H9 (cell line): ENCODE measurements around the gene AEN. TPM values are rescaled to one million over a fixed set of nuclear protein-coding genes. Genes with fewer than 3 reads are reported as not detected.
A peak's percentile ranks its signal among the peaks of the same experiment; 100 is the strongest.

Experiments
- DNase-seq: peaks from one replicate; pipeline ENCODE4 v3.0.0-alpha.2; 2017
- H2AFZ ChIP-seq: one replicate; pipeline ENCODE4 v1.6.1; 2013; ENCODE audit warnings: mild to moderate bottlenecking, low read length, control low read depth, moderate library complexity
- H2AK5ac ChIP-seq: 2 replicates; pipeline ENCODE4 v1.6.1; 2013; ENCODE audit warnings: low read length, control low read depth, mixed read lengths; ENCODE audit not compliant: insufficient read length
- H2BK120ac ChIP-seq: one replicate; pipeline ENCODE4 v1.6.1; 2013; ENCODE audit warnings: low read depth, mild to moderate bottlenecking, low read length, control low read depth, inconsistent platforms; ENCODE audit not compliant: poor library complexity, severe bottlenecking
- H2BK12ac ChIP-seq: 2 replicates; pipeline ENCODE4 v1.6.1; 2013; ENCODE audit warnings: low read length, control low read depth, mixed read lengths, low read depth; ENCODE audit not compliant: insufficient read length
- H2BK15ac ChIP-seq: 2 replicates; pipeline ENCODE4 v1.6.1; 2013; ENCODE audit warnings: low read depth, low read length, control low read depth
- H2BK20ac ChIP-seq: one replicate; pipeline ENCODE4 v1.6.1; 2013; ENCODE audit warnings: low read depth, mild to moderate bottlenecking, low read length, control low read depth, inconsistent platforms; ENCODE audit not compliant: poor library complexity, severe bottlenecking
- H2BK5ac ChIP-seq: 2 replicates; pipeline ENCODE4 v1.6.1; 2013; ENCODE audit warnings: low read length, control low read depth, mixed read lengths; ENCODE audit not compliant: insufficient read length
- H3K14ac ChIP-seq: 2 replicates; pipeline ENCODE4 v1.6.1; 2013; ENCODE audit warnings: low read length, control low read depth; ENCODE audit not compliant: insufficient read depth
- H3K18ac ChIP-seq: 2 replicates; pipeline ENCODE4 v1.6.1; 2013; ENCODE audit warnings: low read depth, mild to moderate bottlenecking, mixed read lengths, low read length, control low read depth; ENCODE audit not compliant: insufficient read length
- H3K23ac ChIP-seq: 2 replicates; pipeline ENCODE4 v1.6.1; 2013; ENCODE audit warnings: low read length, control low read depth, mixed read lengths, low read depth; ENCODE audit not compliant: insufficient read length
- H3K23me2 ChIP-seq: 2 replicates; pipeline ENCODE4 v1.6.1; 2013; ENCODE audit warnings: low read depth, mild to moderate bottlenecking, mixed read lengths, low read length, control low read depth; ENCODE audit not compliant: insufficient read length, poor library complexity, severe bottlenecking
- H3K27ac ChIP-seq: 2 replicates; pipeline ENCODE4 v1.5.1; 2013; ENCODE audit warnings: low read length, control low read depth, mixed read lengths, low read depth; ENCODE audit not compliant: insufficient read length
- H3K27me3 ChIP-seq: 2 replicates; pipeline ENCODE4 v1.6.1; 2013; ENCODE audit warnings: low read length, control low read depth, inconsistent platforms; ENCODE audit not compliant: insufficient read depth
- H3K4ac ChIP-seq: 2 replicates; pipeline ENCODE4 v1.6.1; 2013; ENCODE audit warnings: low read depth, mild to moderate bottlenecking, control low read depth, inconsistent platforms, low read length, moderate library complexity
- H3K4me1 ChIP-seq: 2 replicates; pipeline ENCODE4 v1.6.1; 2013; ENCODE audit warnings: low read length, control low read depth, inconsistent platforms; ENCODE audit not compliant: insufficient read depth
- H3K4me2 ChIP-seq: 2 replicates; pipeline ENCODE4 v1.6.1; 2013; ENCODE audit warnings: low read length, control low read depth, mixed read lengths; ENCODE audit not compliant: insufficient read length, insufficient read depth
- H3K56ac ChIP-seq: 2 replicates; pipeline ENCODE4 v1.6.1; 2013; ENCODE audit warnings: low read depth, mild to moderate bottlenecking, mixed read lengths, low read length, control low read depth; ENCODE audit not compliant: insufficient read length
- H3K79me1 ChIP-seq: 2 replicates; pipeline ENCODE4 v1.6.1; 2013; ENCODE audit warnings: low read depth, mild to moderate bottlenecking, moderate library complexity, low read length, control low read depth, inconsistent platforms; ENCODE audit not compliant: insufficient read depth, poor library complexity, severe bottlenecking
- H3K79me2 ChIP-seq: 2 replicates; pipeline ENCODE4 v1.6.1; 2013; ENCODE audit warnings: low read length, control low read depth, inconsistent platforms; ENCODE audit not compliant: insufficient read depth
- H3K9ac ChIP-seq: 2 replicates; pipeline ENCODE4 v1.6.1; 2013; ENCODE audit warnings: low read length, control low read depth, mixed read lengths; ENCODE audit not compliant: insufficient read length; ENCODE audit errors: extremely low read depth
- H3K9me3 ChIP-seq: one replicate; pipeline ENCODE4 v1.6.1; 2013; ENCODE audit warnings: low read depth, low read length, inconsistent platforms; ENCODE audit not compliant: control insufficient read depth
- H3T11ph ChIP-seq: one replicate; pipeline ENCODE4 v1.6.1; 2013; ENCODE audit warnings: mild to moderate bottlenecking, low read length, control low read depth, inconsistent platforms
- H4K20me1 ChIP-seq: one replicate; pipeline ENCODE4 v1.6.1; 2013; ENCODE audit not compliant: control insufficient read depth, insufficient read length, insufficient read depth
- H4K5ac ChIP-seq: 2 replicates; pipeline ENCODE4 v1.6.1; 2013; ENCODE audit warnings: low read depth, mild to moderate bottlenecking, mixed read lengths, low read length, control low read depth; ENCODE audit not compliant: insufficient read length
- H4K8ac ChIP-seq: replicated peaks from 2 replicates; pipeline ENCODE4 v1.6.1; 2013; ENCODE audit warnings: low read length, control low read depth, mixed read lengths, low read depth; ENCODE audit not compliant: insufficient read length
- H4K91ac ChIP-seq: 2 replicates; pipeline ENCODE4 v1.6.1; 2013; ENCODE audit warnings: low read depth, mild to moderate bottlenecking, moderate library complexity, mixed read lengths, low read length, control low read depth; ENCODE audit not compliant: insufficient read length
- H3K27ac Mint-ChIP-seq, 3 experiments: 2 replicates in 2 of 3; 3 replicates in 1 of 3; pipeline ENCODE4 v1.8.0; 2020 to 2021; ENCODE audit warnings: mixed read lengths in 3 of 3, mild to moderate bottlenecking in 1 of 3, moderate library complexity in 1 of 3
- H3K27me3 Mint-ChIP-seq: 2 replicates; pipeline ENCODE4 v1.8.0; 2021; ENCODE audit warnings: low read depth, mild to moderate bottlenecking, moderate library complexity, mixed read lengths
- H3K36me3 Mint-ChIP-seq, 3 experiments: 2 replicates in 2 of 3; 3 replicates in 1 of 3; pipeline ENCODE4 v1.8.0; 2020 to 2021; ENCODE audit warnings: low read depth in 3 of 3, mixed read lengths in 3 of 3; ENCODE audit not compliant: insufficient read depth in 1 of 3
- H3K4me1 Mint-ChIP-seq, 2 experiments: 2 replicates each; pipeline ENCODE4 v1.8.0; 2020; ENCODE audit warnings: mixed read lengths in 2 of 2
- H3K4me3 Mint-ChIP-seq, 2 experiments: 2 replicates in 1 of 2; 3 replicates in 1 of 2; pipeline ENCODE4 v1.8.0; 2020 to 2021; ENCODE audit warnings: mild to moderate bottlenecking in 2 of 2, mixed read lengths in 2 of 2, moderate library complexity in 1 of 2
- H3K9me3 Mint-ChIP-seq, 2 experiments: 2 replicates in 1 of 2; 3 replicates in 1 of 2; pipeline ENCODE4 v1.8.0; 2020; ENCODE audit warnings: mild to moderate bottlenecking in 2 of 2, mixed read lengths in 2 of 2, moderate library complexity in 1 of 2
- CTCF ChIP-seq: fragments of 200-600 bp; sonication (generic); conservative IDR thresholded peaks from 3 replicates; pipeline ENCODE4 v1.8.0; 2021; ENCODE audit warnings: antibody characterized with exemption, mild to moderate bottlenecking
- WGBS: extraction: QIAGEN DNeasy Blood & Tissue Kit; methylation state at CpG from one replicate; pipeline ENCODE4 v1.1.7; 2013; ENCODE audit warnings: missing lambda C conversion rate, low lambda C conversion rate, mixed read lengths; ENCODE audit not compliant: insufficient read length; ENCODE audit errors: extremely low coverage; 5-methylcytosine and 5-hydroxymethylcytosine counted together
- total RNA-seq: library from RNA; stranded (reverse); gene quantifications from 2 replicates; pipeline ENCODE4 v1.2.1, GENCODE V29; 2021

Gene AEN
- total RNA-seq, 1 experiment from 2014 or later = 132 TPM

DNA sequence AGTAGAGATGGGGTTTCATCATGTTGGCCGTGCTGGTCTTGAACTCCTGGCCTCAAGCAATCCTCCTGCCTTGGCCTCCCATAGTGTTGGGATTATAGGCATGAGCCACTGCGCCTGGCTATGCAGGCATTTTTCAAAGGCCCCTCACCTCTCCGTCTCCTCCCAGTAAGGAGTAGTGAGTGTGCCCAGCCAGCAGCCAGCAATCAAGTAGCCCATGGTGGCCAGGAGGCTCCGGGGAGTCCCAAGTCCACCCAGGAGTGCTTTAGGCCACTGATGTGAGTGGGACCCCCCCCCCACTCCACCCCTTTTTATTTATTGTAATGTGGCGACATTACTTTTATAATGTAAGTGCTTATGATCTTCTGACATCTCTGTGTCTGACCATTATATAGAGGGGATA is 25.8 kb downstream of the AEN start:
- H2BK12ac ChIP-seq = no peak overlapping the region

More for the DNA sequence above, 25.8 kb downstream of the AEN start:
- H3K23me2 ChIP-seq = no peaks in the 10 kb centered on the region
- peak; percentile 17 for DNase-seq
- H3K36me3 Mint-ChIP-seq = no peaks in the 10 kb centered on the region
- WGBS = no CpG with 5 or more reads among the region's 5 CpGs
- no peaks in the 10 kb centered on the region for H3K4me1 ChIP-seq
- H3K4me2 ChIP-seq = no peak overlapping the region
- peaks cover 17 to 18% of the 10 kb centered on the region in 2 experiments for H3K4me1 Mint-ChIP-seq
- H3K23ac ChIP-seq = no peak overlapping the region
- no peak overlapping the region for H4K8ac ChIP-seq
- H3K14ac ChIP-seq = no peak overlapping the region
- no peak overlapping the region for H3K4ac ChIP-seq
- no peak overlapping the region for H4K91ac ChIP-seq
- no peak overlapping the region for H3K56ac ChIP-seq
- H2BK20ac ChIP-seq = no peak overlapping the region
- H2AFZ ChIP-seq = no peak overlapping the region
- no peaks in the 10 kb centered on the region for H3K27me3 ChIP-seq
- no peaks in the 10 kb centered on the region for H3K79me2 ChIP-seq
- H2BK15ac ChIP-seq = no peak overlapping the region
- no peak overlapping the region for H2BK120ac ChIP-seq
- H3K27me3 Mint-ChIP-seq = no peaks in the 10 kb centered on the region; the same call in none of the 2 replicates
- no peak overlapping the region for H3K27ac Mint-ChIP-seq
- H3K9ac ChIP-seq = no peak overlapping the region
- no peak overlapping the region for H3K18ac ChIP-seq
- no peaks in the 10 kb centered on the region for H3K79me1 ChIP-seq
- TF ChIP-seq CTCF = no peak
- no peak overlapping the region for H3T11ph ChIP-seq
- no peaks in the 10 kb centered on the region for H4K20me1 ChIP-seq
- no peak overlapping the region for H3K27ac ChIP-seq
- no peak overlapping the region for H4K5ac ChIP-seq
- H3K9me3 ChIP-seq = no peaks in the 10 kb centered on the region
- no peak overlapping the region for H2AK5ac ChIP-seq
- H2BK5ac ChIP-seq = no peak overlapping the region
- H3K9me3 Mint-ChIP-seq = no peaks in the 10 kb centered on the region
- no peak overlapping the region for H3K4me3 Mint-ChIP-seq
